Measurements from ENCODE around the gene TMEM91. TPM values are rescaled to one million over a fixed set of nuclear protein-coding genes. Genes with fewer than 3 reads are reported as not detected.

The TMEM91 gene
- total and polyA plus RNA-seq, 2 of the 4 experiments (the other 2 are of a cell fraction): 1.4 to 4.8 TPM

DNA sequence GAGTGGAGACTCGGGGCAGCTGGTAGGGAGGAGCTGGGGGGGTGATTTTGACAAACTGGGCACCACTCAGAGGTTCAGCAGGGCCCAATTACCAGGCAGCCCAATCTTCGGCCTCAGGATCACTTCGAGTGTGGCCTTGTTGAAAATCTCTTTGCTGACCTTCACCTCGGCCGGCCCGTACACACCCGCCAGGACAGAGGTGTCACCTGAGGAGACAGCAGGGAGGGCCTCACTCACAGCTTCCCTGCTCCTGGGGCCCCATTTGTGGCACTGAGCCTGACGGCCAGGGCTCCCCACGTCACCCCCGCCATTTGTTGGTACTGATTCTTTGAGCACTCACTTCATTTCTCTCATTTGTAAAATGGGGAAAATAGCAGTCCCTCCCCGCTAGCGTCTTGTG is 16.4 kb downstream of the TMEM91 start:
- H3K18ac ChIP-seq (ENCODE audit: low read depth, low read length): no peak overlapping the region
- no peak overlapping the region for H2BK120ac ChIP-seq (ENCODE audit: low read depth, low read length)
- H3K9ac ChIP-seq (ENCODE audit: low read depth, low read length): no peak overlapping the region
- H4K91ac ChIP-seq (ENCODE audit: insufficient read depth, low read depth, low read length): no peak overlapping the region
- no peak overlapping the region for H2BK15ac ChIP-seq (ENCODE audit: low read depth, low read length)
- H2AK9ac ChIP-seq (replicated peaks; ENCODE audit: low read depth, low read length, poor library complexity): no peak overlapping the region
- ATAC-seq (ENCODE audit: low read depth) (no peak), DNase-seq (no peak)
- no peaks in the 10 kb centered on the region for H3K27me3 ChIP-seq (ENCODE audit: control insufficient read depth, insufficient read depth, low read length)
- no peaks in the 10 kb centered on the region for H3K9me3 ChIP-seq (ENCODE audit: control insufficient read depth, insufficient read depth, low read length)
- peaks cover 21% of the 10 kb centered on the region for H3K36me3 ChIP-seq (ENCODE audit: control insufficient read depth, insufficient read depth, low read length)
- POLR2A ChIA-PET (ENCODE audit: unreplicated experiment): no interaction called here
- intact Hi-C loops (cut with micrococcal nuclease): no loop called here
- H3K14ac ChIP-seq (replicated peaks; ENCODE audit: low read depth, low read length): no peak overlapping the region
- TF ChIP-seq MAZ (IDR thresholded peaks at IDR 0.05; ENCODE audit: borderline replicate concordance, low read depth, low read length) (no peak), BHLHE40 (IDR thresholded peaks at IDR 0.05; ENCODE audit: low read depth, low read length) (no peak)
- H4K20me1 ChIP-seq (ENCODE audit: insufficient read depth, low read length): no peaks in the 10 kb centered on the region
- H3K9me1 ChIP-seq (ENCODE audit: insufficient read depth, low read length): no peaks in the 10 kb centered on the region
- in situ Hi-C loops (cut with MboI; ENCODE audit: low sequenced_read_pairs): no loop called here
- no peak overlapping the region for H4K5ac ChIP-seq (ENCODE audit: low read depth, low read length)
- H3K56ac ChIP-seq (ENCODE audit: extremely low read depth, insufficient read depth, low read length): no peak overlapping the region
- WGBS, 2 experiments (ENCODE audit: extremely low coverage in 2 of 2, insufficient read length in 1 of 2): 90% methylated on average over 7 of the region's 12 CpGs; no CpG with 5 or more reads in 1 of the 2 experiments
- H2BK5ac ChIP-seq (ENCODE audit: low read depth, low read length, poor library complexity, severe bottlenecking): no peak overlapping the region
- H3K4me2 ChIP-seq (ENCODE audit: low read depth, low read length): no peak overlapping the region
- H3K4ac ChIP-seq (ENCODE audit: low read depth, low read length): no peak overlapping the region
- no peak overlapping the region for H3K27ac ChIP-seq (ENCODE audit: insufficient read depth, low read length)
- H3K79me1 ChIP-seq (ENCODE audit: low read depth in 1 of 2, low read length in 2 of 2): peaks cover 3 to 8% of the 10 kb centered on the region in 2 experiments; a peak in 3 of 4 replicates
- H2BK20ac ChIP-seq (ENCODE audit: low read depth, low read length): no peak overlapping the region
- no peak overlapping the region for H3K23ac ChIP-seq (ENCODE audit: low read depth, low read length)
- dilution Hi-C loops (cut with HindIII; ENCODE audit: low sequenced_read_pairs, unreplicated experiment): no loop called here
- H2AK5ac ChIP-seq (ENCODE audit: low read depth, low read length): no peak overlapping the region
- H3K4me1 ChIP-seq (ENCODE audit: control insufficient read depth, insufficient read depth, low read length): no peaks in the 10 kb centered on the region
- no peak overlapping the region for H3K4me3 ChIP-seq (ENCODE audit: insufficient read depth, low read depth, low read length)
- CTCF ChIA-PET: no interaction called here
- H2AFZ ChIP-seq (replicated peaks; ENCODE audit: low read length, poor library complexity): no peak overlapping the region
- BruUV-seq (replicated peaks): no TSS peak
- no peak overlapping the region for H4K8ac ChIP-seq (ENCODE audit: low read depth in 2 of 2, low read length in 2 of 2)
